Brain microvascular endothelial cell (primary cell): ENCODE data around the gene MLLT1.
"Not testable (repeated sequence)": the region's sequence is repeated elsewhere in the genome, so short reads cannot be mapped to it uniquely, and the experiment has no call there.

ENCODE experiments used
- DNase-seq: peaks from one replicate; pipeline ENCODE4 v3.0.0-alpha.2; 2020
- H3K27ac ChIP-seq: fragments of 250-450 bp; sonication (Bioruptor Pico); 2 replicates; pipeline ENCODE4 v1.5.1; 2020; ENCODE audit warnings: mild to moderate bottlenecking, moderate library complexity
- H3K27me3 ChIP-seq: fragments of 250-450 bp; sonication (Bioruptor Pico); replicated peaks from 2 replicates; pipeline ENCODE4 v1.5.1; 2020; ENCODE audit warnings: mild to moderate bottlenecking
- H3K36me3 ChIP-seq: fragments of 250-450 bp; sonication (Bioruptor Pico); replicated peaks from 2 replicates; pipeline ENCODE4 v1.5.1; 2020; ENCODE audit warnings: mild to moderate bottlenecking
- H3K4me3 ChIP-seq: 2 replicates; pipeline ENCODE4 v1.5.1; 2011; ENCODE audit warnings: low read depth, mild to moderate bottlenecking, control low read depth, low read length, moderate library complexity
- CTCF ChIP-seq: IDR thresholded peaks from 2 replicates; pipeline ENCODE4 v1.5.1; 2011; ENCODE audit warnings: low read depth, mild to moderate bottlenecking, moderate library complexity, low read length, control low read depth, inconsistent platforms; ENCODE audit errors: missing control alignments
- in situ Hi-C: cut with HindIII; loops from 2 replicates; pipeline ENCODE4 v1.10.0; 2017; ENCODE audit warnings: low sequenced_read_pairs, low pct_ligation_motif_present

Gene MLLT1

GRCh38 chr19:6318772-6319171, 39.0 kb upstream of the MLLT1 start:
- no peak overlapping the region for H3K27ac ChIP-seq
- no peak for TF ChIP-seq CTCF
- no peaks in the 10 kb centered on the region for H3K36me3 ChIP-seq
- H3K4me3 ChIP-seq: no peak overlapping the region
- in situ Hi-C loops: no loop called here
- DNase-seq: peak; percentile 40
- H3K27me3 ChIP-seq: no peaks in the 10 kb centered on the region

GRCh38 chr19:6315646-6316045, 35.9 kb upstream of the MLLT1 start:
- H3K27me3 ChIP-seq, DNase-seq, H3K36me3 ChIP-seq, H3K27ac ChIP-seq, H3K4me3 ChIP-seq, in situ Hi-C loops: not testable (repeated sequence)

GRCh38 chr19:6313398-6313969, 33.7 kb upstream of the MLLT1 start:
- Histone ChIP-seq H3K4me3 (no peak overlapping the region), H3K27me3 (no peaks in the 10 kb centered on the region), H3K36me3 (no peaks in the 10 kb centered on the region), H3K27ac (no peak overlapping the region)
- DNase-seq: no peak
- TF ChIP-seq CTCF: no peak
- in situ Hi-C loops: no loop called here

- DNase-seq: no peak
- no peak for TF ChIP-seq CTCF
- H3K27me3 ChIP-seq: no peaks in the 10 kb centered on the region
- no peak overlapping the region for H3K4me3 ChIP-seq
- in situ Hi-C loops: no loop called here
- H3K36me3 ChIP-seq: no peaks in the 10 kb centered on the region
- H3K27ac ChIP-seq: no peak overlapping the region
These were observed 32.2 kb upstream of the MLLT1 start for GRCh38 chr19:6312018-6312417.

- H3K4me3 ChIP-seq: no peak overlapping the region
- in situ Hi-C loops: loop anchor here (25.0 kb wide), 1 partner anchor 261 kb away; no protein-coding TSS in a partner anchor
- no peak overlapping the region for H3K27ac ChIP-seq
- no peaks in the 10 kb centered on the region for H3K27me3 ChIP-seq
- no peaks in the 10 kb centered on the region for H3K36me3 ChIP-seq
- no peak for DNase-seq
- no peak for TF ChIP-seq CTCF
These were observed 18.6 kb upstream of the MLLT1 start for GRCh38 chr19:6298413-6298812.

GRCh38 chr19:6297202-6297601, 17.4 kb upstream of the MLLT1 start:
- no peak overlapping the region for H3K27ac ChIP-seq
- in situ Hi-C loops: loop anchor here (25.0 kb wide), 1 partner anchor 260 kb away; no protein-coding TSS in a partner anchor
- TF ChIP-seq CTCF: no peak
- no peak for DNase-seq
- H3K4me3 ChIP-seq: no peak overlapping the region
- no peaks in the 10 kb centered on the region for H3K27me3 ChIP-seq
- H3K36me3 ChIP-seq: no peaks in the 10 kb centered on the region
